HG02571 (cell line): ENCODE results near the gene SPNS2.

Experiments
- ATAC-seq: cut with Tn5 transposase; IDR thresholded peaks from one replicate; pipeline ENCODE4 v1.9.1; 2021; ENCODE audit warnings: mild to moderate bottlenecking, moderate library complexity; ENCODE audit not compliant: unreplicated experiment

Gene SPNS2

GRCh38 chr17:4584917-4585637, 86.4 kb downstream of the SPNS2 start:
- no peak for ATAC-seq

- no peak for ATAC-seq
Observed at GRCh38 chr17:4585638-4585994, 86.9 kb downstream of the SPNS2 start.

- no peak for ATAC-seq
Observed at GRCh38 chr17:4586043-4586442, 87.4 kb downstream of the SPNS2 start.

- ATAC-seq = no peak
Observed at GRCh38 chr17:4587195-4587594, 88.5 kb downstream of the SPNS2 start.

GRCh38 chr17:4587803-4588202, 89.1 kb downstream of the SPNS2 start:
- ATAC-seq = no peak

GRCh38 chr17:4588391-4588790, 89.7 kb downstream of the SPNS2 start:
- ATAC-seq = no peak
